Keratinocyte (primary cell): ENCODE data around the gene NEB. TPM values are rescaled to one million over a fixed set of nuclear protein-coding genes. Genes with fewer than 3 reads are reported as not detected.

Source experiments
- DNase-seq: peaks from one replicate; pipeline ENCODE4 v3.0.0-alpha.2; 2011; ENCODE audit warnings: low read depth, missing footprints, low spot score
- FAIRE-seq: peaks from 2 replicates; lab custom pipeline; 2011; peaks lifted over from hg19 to GRCh38; lab: Jason Lieb, UNC
- H2AFZ ChIP-seq: 2 replicates; pipeline ENCODE4 v1.6.0; 2012; ENCODE audit warnings: low read length, control low read depth, inconsistent platforms; ENCODE audit not compliant: control insufficient read depth
- H3K27ac ChIP-seq: 2 replicates; pipeline ENCODE4 v1.5.1; 2011; ENCODE audit warnings: low read length; ENCODE audit not compliant: control insufficient read depth, insufficient read depth
- H3K27me3 ChIP-seq: 3 replicates; pipeline ENCODE4 v1.6.0; 2011; ENCODE audit warnings: low read length; ENCODE audit not compliant: control insufficient read depth, insufficient read depth; ENCODE audit errors: extremely low read depth
- H3K36me3 ChIP-seq, 2 experiments: 2 replicates in 1 of 2; 3 replicates in 1 of 2; pipeline ENCODE4 v1.5.1; 2011; ENCODE audit warnings: low read length in 2 of 2, mild to moderate bottlenecking in 1 of 2; ENCODE audit not compliant: control insufficient read depth in 2 of 2, insufficient read depth in 2 of 2; ENCODE audit errors: extremely low read depth in 1 of 2
- H3K4me1 ChIP-seq: 3 replicates; pipeline ENCODE4 v1.5.1; 2011; ENCODE audit warnings: low read length; ENCODE audit not compliant: control insufficient read depth, insufficient read depth; ENCODE audit errors: extremely low read depth
- H3K4me2 ChIP-seq: 3 replicates; pipeline ENCODE4 v1.6.0; 2011; ENCODE audit warnings: low read depth, low read length; ENCODE audit not compliant: control insufficient read depth, insufficient read depth; ENCODE audit errors: extremely low read depth
- H3K4me3 ChIP-seq, 3 experiments: fragments of 200-600 bp in 1 of 3; sonication (generic) in 1 of 3; 2 replicates in 2 of 3; 3 replicates in 1 of 3; pipeline ENCODE4 v1.5.1; 2011 to 2016; ENCODE audit warnings: low read length in 3 of 3, mild to moderate bottlenecking in 3 of 3, control low read depth in 2 of 3, inconsistent platforms in 1 of 3, low read depth in 1 of 3, mixed read lengths in 1 of 3, mixed run types in 1 of 3, moderate library complexity in 1 of 3; ENCODE audit not compliant: control insufficient read depth in 2 of 3, insufficient read depth in 2 of 3; ENCODE audit errors: extremely low read depth in 1 of 3
- H3K79me2 ChIP-seq: 2 replicates; pipeline ENCODE4 v1.6.0; 2012; ENCODE audit warnings: low read length; ENCODE audit not compliant: control insufficient read depth, insufficient read depth
- H3K9ac ChIP-seq: 3 replicates; pipeline ENCODE4 v1.6.0; 2011; ENCODE audit warnings: low read length; ENCODE audit not compliant: control insufficient read depth, insufficient read depth; ENCODE audit errors: extremely low read depth
- H3K9me1 ChIP-seq: 3 replicates; pipeline ENCODE4 v1.6.0; 2011; ENCODE audit warnings: low read length; ENCODE audit not compliant: control insufficient read depth, insufficient read depth; ENCODE audit errors: extremely low read depth
- H3K9me3 ChIP-seq: 2 replicates; pipeline ENCODE4 v1.5.1; 2012; ENCODE audit warnings: low read depth, low read length; ENCODE audit not compliant: control insufficient read depth
- H4K20me1 ChIP-seq: 3 replicates; pipeline ENCODE4 v1.6.0; 2011; ENCODE audit warnings: low read length; ENCODE audit not compliant: control insufficient read depth, insufficient read depth; ENCODE audit errors: extremely low read depth
- CTCF ChIP-seq, 3 experiments: IDR thresholded peaks in 1 of 3; conservative IDR thresholded peaks in 1 of 3; optimal IDR thresholded peaks in 1 of 3; 2 replicates in 2 of 3; 3 replicates in 1 of 3; pipeline versions ENCODE3 to v1.5.1; 2011; ENCODE audit warnings: low read length in 3 of 3, mild to moderate bottlenecking in 3 of 3, moderate library complexity in 2 of 3, control low read depth in 1 of 3, inconsistent platforms in 1 of 3; ENCODE audit not compliant: insufficient read depth in 2 of 3; ENCODE audit errors: extremely low read depth in 1 of 3
- EZH2 ChIP-seq: IDR thresholded peaks from one replicate; pipeline ENCODE4 v1.6.1; 2012; ENCODE audit warnings: inconsistent platforms, mild to moderate bottlenecking, low read length, moderate library complexity
- dilution Hi-C: fragments of 300-500 bp; cut with MboI; formaldehyde crosslinking; loops from one replicate; pipeline ENCODE4 v1.7.0; 2020; ENCODE audit warnings: low sequenced_read_pairs; ENCODE audit not compliant: extremely low pct_ligation_motif_present
- polyA plus RNA-seq, 5 experiments: library from polyadenylated mRNA; depleted of rRNA in 3 of 5; stranded (reverse) in 3 of 5; stranded (forward) in 1 of 5; unstranded in 1 of 5; fragments of >200 nt; gene quantifications; 1 replicate in 1 of 5; 2 replicates in 3 of 5; 3 replicates in 1 of 5; pipeline versions ENCODE4 v1.2.1 to v1.2.3, GENCODE V29; 2011 to 2012; ENCODE audit warnings: missing spikeins in 2 of 5, low read depth in 1 of 5, low replicate concordance in 1 of 5

Gene NEB
- polyA plus RNA-seq, 1 donor (not counting 4 experiments of a cell fraction or from before 2014, with no cell fraction given): 0.67 TPM

- H3K9me1 ChIP-seq: no peaks in the 10 kb centered on the region
- DNase-seq (no peak), FAIRE-seq (no peak)
- no peaks in the 10 kb centered on the region for H3K79me2 ChIP-seq
- H3K27me3 ChIP-seq: no peaks in the 10 kb centered on the region
- H2AFZ ChIP-seq: no peak overlapping the region
- H4K20me1 ChIP-seq: no peaks in the 10 kb centered on the region
- TF ChIP-seq CTCF (optimal IDR thresholded peaks at IDR 0.05 in 1 of 3, IDR thresholded peaks at IDR 0.05 in 1 of 3, conservative IDR thresholded peaks at IDR 0.05 in 1 of 3; ENCODE audit: extremely low read depth in 1 of 3, insufficient read depth in 2 of 3, low read length in 3 of 3) (no peak), EZH2 (no peak)
- H3K4me1 ChIP-seq: no peaks in the 10 kb centered on the region
- dilution Hi-C loops: no loop called here
- H3K4me3 ChIP-seq: no peak overlapping the region
- no peaks in the 10 kb centered on the region for H3K9me3 ChIP-seq
- H3K36me3 ChIP-seq: no peaks in the 10 kb centered on the region
- H3K27ac ChIP-seq: no peak overlapping the region
- no peak overlapping the region for H3K9ac ChIP-seq
- H3K4me2 ChIP-seq: no peak overlapping the region
Observed at GRCh38 chr2:151650456-151650855, 83.8 kb downstream of the NEB start.

GRCh38 chr2:151649966-151650365 lies 84.3 kb downstream of the NEB start:
- no peak overlapping the region for H3K27ac ChIP-seq
- dilution Hi-C loops: no loop called here
- no peaks in the 10 kb centered on the region for H3K9me3 ChIP-seq
- no peak overlapping the region for H2AFZ ChIP-seq
- FAIRE-seq (no peak), DNase-seq (no peak)
- H3K27me3 ChIP-seq: no peaks in the 10 kb centered on the region
- H3K4me2 ChIP-seq: no peak overlapping the region
- no peaks in the 10 kb centered on the region for H3K36me3 ChIP-seq
- no peak overlapping the region for H3K9ac ChIP-seq
- no peaks in the 10 kb centered on the region for H3K79me2 ChIP-seq
- H3K4me1 ChIP-seq: no peaks in the 10 kb centered on the region
- H3K9me1 ChIP-seq: no peaks in the 10 kb centered on the region
- H4K20me1 ChIP-seq: no peaks in the 10 kb centered on the region
- no peak overlapping the region for H3K4me3 ChIP-seq
- TF ChIP-seq EZH2 (no peak), CTCF (optimal IDR thresholded peaks at IDR 0.05 in 1 of 3, IDR thresholded peaks at IDR 0.05 in 1 of 3, conservative IDR thresholded peaks at IDR 0.05 in 1 of 3; ENCODE audit: extremely low read depth in 1 of 3, insufficient read depth in 2 of 3, low read length in 3 of 3) (no peak)
